ENCODE results near the gene SMCO4. TPM values are rescaled to one million over a fixed set of nuclear protein-coding genes. Genes with fewer than 3 reads are reported as not detected.

SMCO4 gene
- total and polyA plus RNA-seq, 2 donors (not counting 1 experiment from before 2014, with no cell fraction given): 3.6 to 5.1 TPM

DNA sequence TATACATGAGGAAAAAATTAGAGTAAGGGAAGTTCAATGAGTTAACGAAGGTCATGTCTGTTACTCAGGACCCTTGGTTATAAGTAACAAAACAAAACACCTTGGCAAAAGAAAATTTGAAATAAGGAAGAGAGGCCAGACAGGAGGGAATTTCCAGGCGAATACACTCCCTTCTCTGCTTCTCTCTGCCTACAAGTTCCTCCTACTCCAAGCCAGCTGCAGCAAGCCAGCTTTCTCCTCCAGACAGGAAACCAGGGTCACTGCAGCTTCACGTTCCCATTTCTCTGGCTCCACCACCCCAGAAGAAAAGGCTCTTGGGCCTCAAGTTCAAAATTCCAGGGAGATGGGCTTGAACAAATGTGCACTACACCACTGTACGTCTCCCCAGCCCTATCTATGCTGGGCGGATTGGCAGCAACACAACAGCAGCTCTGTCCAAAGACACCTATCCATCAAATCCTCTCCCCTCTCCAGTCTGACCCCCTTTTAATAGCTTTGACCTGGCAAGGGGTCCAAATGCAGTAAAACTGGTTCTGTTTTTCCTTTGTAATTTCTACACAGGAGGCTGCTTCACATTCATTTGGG lies 27.7 kb downstream of the SMCO4 start:
- ATAC-seq (ENCODE audit: low read depth) (no peak), DNase-seq (no peak)
- intact Hi-C loops (cut with micrococcal nuclease): no loop called here
- Histone ChIP-seq H3K27me3 (replicated peaks in 1 of 4; ENCODE audit: control extremely low read depth in 1 of 4, control insufficient read depth in 3 of 4, insufficient read depth in 4 of 4, low read length in 3 of 4) (no peaks in the 10 kb centered on the region), H3K4me3 (ENCODE audit: control extremely low read depth in 1 of 5, extremely low read depth in 1 of 5, insufficient read depth in 1 of 5, low read depth in 2 of 5, low read length in 4 of 5) (no peak overlapping the region), H4K20me1 (ENCODE audit: control insufficient read depth, insufficient read depth, low read length, poor library complexity, severe bottlenecking) (no peaks in the 10 kb centered on the region), H3K9me3 (ENCODE audit: control extremely low read depth in 1 of 3, control insufficient read depth in 2 of 3, insufficient read depth in 1 of 3, low read length in 2 of 3) (no peaks in the 10 kb centered on the region), H3K36me3 (replicated peaks in 1 of 2; ENCODE audit: control extremely low read depth in 1 of 2, control insufficient read depth in 1 of 2, extremely low read depth in 1 of 2, insufficient read depth in 2 of 2, low read length in 1 of 2) (no peaks in the 10 kb centered on the region), H3K9ac (ENCODE audit: low read length) (no peak overlapping the region), H3K4me1 (ENCODE audit: control insufficient read depth in 2 of 2, insufficient read depth in 2 of 2, low read length in 2 of 2) (peaks cover 11 to 12% of the 10 kb centered on the region in 2 donors), H3K27ac (ENCODE audit: low read length in 2 of 2) (no peak overlapping the region), H2AFZ (ENCODE audit: insufficient read depth, low read depth, low read length, poor library complexity, severe bottlenecking) (no peak overlapping the region), H3K79me2 (ENCODE audit: control insufficient read depth, insufficient read depth, low read length) (no peaks in the 10 kb centered on the region), H3K4me2 (replicated peaks; ENCODE audit: low read depth, low read length, poor library complexity, severe bottlenecking) (no peak overlapping the region)
- Mint-ChIP-seq H3K4me1 (peaks cover 27% of the 10 kb centered on the region), H3K9me3 (ENCODE audit: insufficient read depth) (no peaks in the 10 kb centered on the region), H3K27me3 (no peaks in the 10 kb centered on the region), H3K27ac (no peak overlapping the region), H3K4me3 (no peak overlapping the region)
- TF ChIP-seq EZH2 (IDR thresholded peaks at IDR 0.05; ENCODE audit: borderline replicate concordance, insufficient read depth, low read depth, low read length, poor library complexity, severe bottlenecking): no peak
- TF ChIP-seq, protein P1, sequence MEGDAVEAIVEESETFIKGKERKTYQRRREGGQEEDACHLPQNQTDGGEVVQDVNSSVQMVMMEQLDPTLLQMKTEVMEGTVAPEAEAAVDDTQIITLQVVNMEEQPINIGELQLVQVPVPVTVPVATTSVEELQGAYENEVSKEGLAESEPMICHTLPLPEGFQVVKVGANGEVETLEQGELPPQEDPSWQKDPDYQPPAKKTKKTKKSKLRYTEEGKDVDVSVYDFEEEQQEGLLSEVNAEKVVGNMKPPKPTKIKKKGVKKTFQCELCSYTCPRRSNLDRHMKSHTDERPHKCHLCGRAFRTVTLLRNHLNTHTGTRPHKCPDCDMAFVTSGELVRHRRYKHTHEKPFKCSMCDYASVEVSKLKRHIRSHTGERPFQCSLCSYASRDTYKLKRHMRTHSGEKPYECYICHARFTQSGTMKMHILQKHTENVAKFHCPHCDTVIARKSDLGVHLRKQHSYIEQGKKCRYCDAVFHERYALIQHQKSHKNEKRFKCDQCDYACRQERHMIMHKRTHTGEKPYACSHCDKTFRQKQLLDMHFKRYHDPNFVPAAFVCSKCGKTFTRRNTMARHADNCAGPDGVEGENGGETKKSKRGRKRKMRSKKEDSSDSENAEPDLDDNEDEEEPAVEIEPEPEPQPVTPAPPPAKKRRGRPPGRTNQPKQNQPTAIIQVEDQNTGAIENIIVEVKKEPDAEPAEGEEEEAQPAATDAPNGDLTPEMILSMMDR (IDR thresholded peaks at IDR 0.05): no peak
- ChIA-PET POLR2A (no interaction called here), CTCF (no interaction called here)
- WGBS (ENCODE audit: insufficient coverage): 64% methylated on average over 4 of the region's 5 CpGs

DNA sequence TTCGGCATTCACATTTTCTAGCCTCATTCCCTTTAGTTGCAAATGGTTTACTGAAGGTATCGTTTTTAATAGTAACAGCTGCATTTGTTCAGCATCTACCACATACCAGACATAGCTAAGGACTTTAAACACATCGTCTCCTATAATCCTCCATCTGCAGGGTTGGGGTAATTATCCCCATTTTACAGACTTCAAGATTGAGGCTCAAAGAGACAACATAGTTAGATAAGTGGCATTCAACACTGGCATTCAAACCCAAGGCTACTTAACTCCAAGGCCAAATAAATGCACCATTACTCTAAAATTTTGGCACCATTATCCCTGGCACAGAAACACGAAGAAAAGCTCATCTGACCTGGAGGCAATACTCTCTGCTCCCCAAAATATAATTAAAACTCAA lies 28.5 kb downstream of the SMCO4 start:
- TF ChIP-seq, protein P1 (IDR thresholded peaks at IDR 0.05): no peak
- no peak for TF ChIP-seq EZH2 (IDR thresholded peaks at IDR 0.05; ENCODE audit: borderline replicate concordance, insufficient read depth, low read depth, low read length, poor library complexity, severe bottlenecking)
- no peak overlapping the region for H2AFZ ChIP-seq (ENCODE audit: insufficient read depth, low read depth, low read length, poor library complexity, severe bottlenecking)
- H3K4me1 ChIP-seq (ENCODE audit: control insufficient read depth in 2 of 2, insufficient read depth in 2 of 2, low read length in 2 of 2): peaks cover 11 to 12% of the 10 kb centered on the region in 2 donors
- peaks cover 27% of the 10 kb centered on the region for H3K4me1 Mint-ChIP-seq
- ChIA-PET POLR2A (no interaction called here), CTCF (interaction anchor here (0.7 kb wide), 1 partner anchor 280 kb away, joined by 3 read pairs; no protein-coding TSS in a partner anchor)
- H3K4me3 ChIP-seq (ENCODE audit: control extremely low read depth in 1 of 5, extremely low read depth in 1 of 5, insufficient read depth in 1 of 5, low read depth in 2 of 5, low read length in 4 of 5): no peak overlapping the region
- no peak overlapping the region for H3K27ac Mint-ChIP-seq
- no peaks in the 10 kb centered on the region for H3K27me3 ChIP-seq (replicated peaks in 1 of 4; ENCODE audit: control extremely low read depth in 1 of 4, control insufficient read depth in 3 of 4, insufficient read depth in 4 of 4, low read length in 3 of 4)
- no peak for ATAC-seq (ENCODE audit: low read depth)
- H3K9ac ChIP-seq (ENCODE audit: low read length): no peak overlapping the region
- no peak overlapping the region for H3K27ac ChIP-seq (ENCODE audit: low read length in 2 of 2)
- H4K20me1 ChIP-seq (ENCODE audit: control insufficient read depth, insufficient read depth, low read length, poor library complexity, severe bottlenecking): no peaks in the 10 kb centered on the region
- H3K9me3 Mint-ChIP-seq (ENCODE audit: insufficient read depth): peaks cover 2% of the 10 kb centered on the region
- no peaks in the 10 kb centered on the region for H3K9me3 ChIP-seq (ENCODE audit: control extremely low read depth in 1 of 3, control insufficient read depth in 2 of 3, insufficient read depth in 1 of 3, low read length in 2 of 3)
- no peak for DNase-seq
- no peaks in the 10 kb centered on the region for H3K27me3 Mint-ChIP-seq
- WGBS (ENCODE audit: insufficient coverage): no CpG with 5 or more reads among the region's 4 CpGs
- H3K4me2 ChIP-seq (replicated peaks; ENCODE audit: low read depth, low read length, poor library complexity, severe bottlenecking): no peak overlapping the region
- no peaks in the 10 kb centered on the region for H3K36me3 ChIP-seq (replicated peaks in 1 of 2; ENCODE audit: control extremely low read depth in 1 of 2, control insufficient read depth in 1 of 2, extremely low read depth in 1 of 2, insufficient read depth in 2 of 2, low read length in 1 of 2)
- intact Hi-C loops (cut with micrococcal nuclease): no loop called here
- no peaks in the 10 kb centered on the region for H3K79me2 ChIP-seq (ENCODE audit: control insufficient read depth, insufficient read depth, low read length)
- no peak overlapping the region for H3K4me3 Mint-ChIP-seq
